OCI-LY1 (cell line): ENCODE measurements around the gene PALD1.

Experiments
- CTCF ChIP-seq: fragments of 200-600 bp; sonication (generic), shearing (Covaris generic); IDR thresholded peaks from 2 replicates; pipeline ENCODE4 v1.5.1; 2017; ENCODE audit warnings: mild to moderate bottlenecking, antibody characterized with exemption, low read length, moderate library complexity, mixed read lengths
- EZH2 ChIP-seq: fragments of 200-600 bp; sonication (generic), shearing (Covaris generic); IDR thresholded peaks from 2 replicates; pipeline ENCODE4 v1.8.0; 2017; ENCODE audit warnings: borderline replicate concordance, mixed run types, mild to moderate bottlenecking, antibody characterized with exemption, low read length, moderate library complexity, mixed read lengths

GRCh38 chr10:70596860-70597809 is 118.6 kb downstream of the PALD1 start:
- TF ChIP-seq CTCF: no peak
- TF ChIP-seq EZH2: no peak
